Activated naive CD8-positive, alpha-beta T cell treated with anti-CD3 and anti-CD28 coated beads, Interleukin-2, amount 10 ng/mL, durations not matched to agents 7 days and 5 days (primary cell): Measurements from ENCODE around the gene GSTM5. TPM values are rescaled to one million over a fixed set of nuclear protein-coding genes. Genes with fewer than 3 reads are reported as not detected.
"Not testable (repeated sequence)": the region's sequence is repeated elsewhere in the genome, so short reads cannot be mapped to it uniquely, and the experiment has no call there.

Experiments used
- ATAC-seq: fragments of 150-1000 bp; cut with Tn5 transposase; one replicate; pipeline ENCODE4 v1.10.0; 2021; ENCODE audit warnings: low read depth, moderate library complexity
- POLR2A ChIA-PET: fragments of 350-600 bp; sonication (Branson Sonifier 250); formaldehyde crosslinking; loops from one replicate; lab custom pipeline; 2021; ENCODE audit warnings: antibody characterized with exemption; lab: Charles Lee
- DNase-seq: peaks from one replicate; pipeline ENCODE4 v3.0.0; 2021
- H3K27ac Mint-ChIP-seq: one replicate; pipeline ENCODE4 v1.8.0; 2022; ENCODE audit warnings: mild to moderate bottlenecking, mixed read lengths
- H3K27me3 Mint-ChIP-seq: one replicate; pipeline ENCODE4 v1.8.0; 2022; ENCODE audit warnings: mild to moderate bottlenecking, moderate library complexity, mixed read lengths
- H3K36me3 Mint-ChIP-seq: one replicate; pipeline ENCODE4 v1.8.0; 2021; ENCODE audit warnings: mild to moderate bottlenecking, mixed read lengths
- H3K4me1 Mint-ChIP-seq: one replicate; pipeline ENCODE4 v1.8.0; 2021; ENCODE audit warnings: mixed read lengths
- H3K4me3 Mint-ChIP-seq: one replicate; pipeline ENCODE4 v1.8.0; 2022; ENCODE audit warnings: mild to moderate bottlenecking, moderate library complexity, mixed read lengths
- H3K9me3 Mint-ChIP-seq: one replicate; pipeline ENCODE4 v1.8.0; 2021; ENCODE audit warnings: mixed read lengths
- total RNA-seq, 2 experiments: library from RNA; stranded (reverse); gene quantifications; one replicate each; pipeline ENCODE4 v1.2.3, GENCODE V29; 2021

Gene GSTM5
- total RNA-seq, result not detected

GRCh38 chr1:109711593-109712320, at the start of gene GSTM5:
Gene GSTM5 (plus strand): TSS chr1:109712251. CDS start chr1:109712313, 62 bp downstream.
- ATAC-seq, H3K36me3 Mint-ChIP-seq, H3K4me1 Mint-ChIP-seq, H3K27ac Mint-ChIP-seq, H3K4me3 Mint-ChIP-seq, DNase-seq, H3K27me3 Mint-ChIP-seq: not testable (repeated sequence)
- H3K9me3 Mint-ChIP-seq, result peaks cover 11% of the 10 kb centered on the region
- POLR2A ChIA-PET, result interaction anchor here (0.6 kb wide), 1 partner anchor 169 kb away, joined by 5 read pairs; no protein-coding TSS in a partner anchor

- H3K4me1 Mint-ChIP-seq, result peaks cover 18% of the 10 kb centered on the region
- H3K27me3 Mint-ChIP-seq, result no peaks in the 10 kb centered on the region
- POLR2A ChIA-PET, result no interaction called here
- no peaks in the 10 kb centered on the region for H3K9me3 Mint-ChIP-seq
- ATAC-seq (no peak), DNase-seq (no peak)
- peaks cover under 1% of the 10 kb centered on the region for H3K36me3 Mint-ChIP-seq
- H3K4me3 Mint-ChIP-seq, result no peak overlapping the region
- H3K27ac Mint-ChIP-seq, result no peak overlapping the region
These were observed 47.4 kb upstream of the GSTM5 start for GRCh38 chr1:109664671-109665070.

GRCh38 chr1:109667452-109668122, 44.5 kb upstream of the GSTM5 start, which contains the start of gene GSTM2:
Gene GSTM2 (plus strand): TSS chr1:109668057. CDS start chr1:109668116, 59 bp downstream.
- H3K27me3 Mint-ChIP-seq, result no peaks in the 10 kb centered on the region
- peak; percentile 94 for ATAC-seq
- peaks cover 2% of the 10 kb centered on the region for H3K36me3 Mint-ChIP-seq
- H3K4me1 Mint-ChIP-seq, result peaks cover 19% of the 10 kb centered on the region
- peak within 1 kb of the TSS; percentile 82 for H3K4me3 Mint-ChIP-seq
- H3K27ac Mint-ChIP-seq, result no peak within 1 kb of the TSS
- peak; percentile 75 for DNase-seq
- no peaks in the 10 kb centered on the region for H3K9me3 Mint-ChIP-seq
- POLR2A ChIA-PET, result no interaction called here

GRCh38 chr1:109668123-109668775, 43.8 kb upstream of the GSTM5 start:
- Mint-ChIP-seq H3K4me1 (peaks cover 19% of the 10 kb centered on the region), H3K27me3 (no peaks in the 10 kb centered on the region), H3K4me3 (peak overlapping the region; percentile 82), H3K27ac (no peak overlapping the region), H3K9me3 (no peaks in the 10 kb centered on the region), H3K36me3 (peaks cover 2% of the 10 kb centered on the region)
- no peak for DNase-seq
- POLR2A ChIA-PET, result no interaction called here
- ATAC-seq, result no peak

GRCh38 chr1:109669246-109669948, 42.7 kb upstream of the GSTM5 start:
- POLR2A ChIA-PET, result interaction anchor here (1.0 kb wide), 1 partner anchor 121 kb away, joined by 3 read pairs; the partner anchor contains the start of gene GNAI3
- H3K27ac Mint-ChIP-seq, result peak overlapping the region; percentile 73
- H3K4me3 Mint-ChIP-seq, result peak overlapping the region; percentile 71
- no peak for DNase-seq
- H3K27me3 Mint-ChIP-seq, result no peaks in the 10 kb centered on the region
- no peaks in the 10 kb centered on the region for H3K9me3 Mint-ChIP-seq
- H3K36me3 Mint-ChIP-seq, result peaks cover 2% of the 10 kb centered on the region
- peaks cover 19% of the 10 kb centered on the region for H3K4me1 Mint-ChIP-seq
- ATAC-seq, result no peak

- H3K27me3 Mint-ChIP-seq, ATAC-seq, DNase-seq, H3K36me3 Mint-ChIP-seq, H3K9me3 Mint-ChIP-seq: not testable (repeated sequence)
- H3K4me3 Mint-ChIP-seq, result peak overlapping the region; percentile 71
- POLR2A ChIA-PET, result interaction anchor here (1.0 kb wide), 1 partner anchor 122 kb away, joined by 3 read pairs; the partner anchor contains the start of gene GNAI3
- peak overlapping the region; percentile 73 for H3K27ac Mint-ChIP-seq
- H3K4me1 Mint-ChIP-seq, result peaks cover 19% of the 10 kb centered on the region
These were observed 42.1 kb upstream of the GSTM5 start for GRCh38 chr1:109669949-109670302.

GRCh38 chr1:109671067-109671466, 41.0 kb upstream of the GSTM5 start:
- peaks cover 2% of the 10 kb centered on the region for H3K36me3 Mint-ChIP-seq
- H3K27me3 Mint-ChIP-seq, result no peaks in the 10 kb centered on the region
- no peaks in the 10 kb centered on the region for H3K9me3 Mint-ChIP-seq
- POLR2A ChIA-PET, result interaction anchor here (0.9 kb wide), 1 partner anchor 10 kb away, joined by 3 read pairs; no protein-coding TSS in a partner anchor
- no peak overlapping the region for H3K4me3 Mint-ChIP-seq
- ATAC-seq (no peak), DNase-seq (no peak)
- H3K4me1 Mint-ChIP-seq, result peaks cover 19% of the 10 kb centered on the region
- no peak overlapping the region for H3K27ac Mint-ChIP-seq

- H3K4me3 Mint-ChIP-seq, H3K36me3 Mint-ChIP-seq, H3K27me3 Mint-ChIP-seq, POLR2A ChIA-PET, H3K9me3 Mint-ChIP-seq, H3K27ac Mint-ChIP-seq, DNase-seq, ATAC-seq: not testable (repeated sequence)
- peaks cover 12% of the 10 kb centered on the region for H3K4me1 Mint-ChIP-seq
These were observed 38.2 kb upstream of the GSTM5 start for GRCh38 chr1:109673861-109674260.

GRCh38 chr1:109676683-109677381, 35.2 kb upstream of the GSTM5 start:
- H3K27ac Mint-ChIP-seq, ATAC-seq, POLR2A ChIA-PET, H3K4me3 Mint-ChIP-seq, H3K9me3 Mint-ChIP-seq, DNase-seq, H3K36me3 Mint-ChIP-seq, H3K4me1 Mint-ChIP-seq, H3K27me3 Mint-ChIP-seq: not testable (repeated sequence)

GRCh38 chr1:109677459-109677858, 34.6 kb upstream of the GSTM5 start:
- Mint-ChIP-seq H3K4me1 (no peaks in the 10 kb centered on the region), H3K4me3 (no peak overlapping the region), H3K27me3 (no peaks in the 10 kb centered on the region), H3K36me3 (no peaks in the 10 kb centered on the region), H3K9me3 (no peaks in the 10 kb centered on the region), H3K27ac (no peak overlapping the region)
- DNase-seq (no peak), ATAC-seq (no peak)
- POLR2A ChIA-PET, result no interaction called here

- H3K4me3 Mint-ChIP-seq, H3K27ac Mint-ChIP-seq, H3K36me3 Mint-ChIP-seq, H3K4me1 Mint-ChIP-seq, POLR2A ChIA-PET, DNase-seq, H3K27me3 Mint-ChIP-seq, ATAC-seq, H3K9me3 Mint-ChIP-seq: not testable (repeated sequence)
These were observed 33.4 kb upstream of the GSTM5 start for GRCh38 chr1:109678637-109679036.

- H3K27me3 Mint-ChIP-seq, ATAC-seq, H3K4me3 Mint-ChIP-seq, H3K27ac Mint-ChIP-seq, H3K36me3 Mint-ChIP-seq, H3K9me3 Mint-ChIP-seq, POLR2A ChIA-PET, DNase-seq, H3K4me1 Mint-ChIP-seq: not testable (repeated sequence)
These were observed 27.3 kb upstream of the GSTM5 start for GRCh38 chr1:109684777-109685176.
